Measurements from ENCODE around the gene CACNA1D.

Gene CACNA1D

DNA sequence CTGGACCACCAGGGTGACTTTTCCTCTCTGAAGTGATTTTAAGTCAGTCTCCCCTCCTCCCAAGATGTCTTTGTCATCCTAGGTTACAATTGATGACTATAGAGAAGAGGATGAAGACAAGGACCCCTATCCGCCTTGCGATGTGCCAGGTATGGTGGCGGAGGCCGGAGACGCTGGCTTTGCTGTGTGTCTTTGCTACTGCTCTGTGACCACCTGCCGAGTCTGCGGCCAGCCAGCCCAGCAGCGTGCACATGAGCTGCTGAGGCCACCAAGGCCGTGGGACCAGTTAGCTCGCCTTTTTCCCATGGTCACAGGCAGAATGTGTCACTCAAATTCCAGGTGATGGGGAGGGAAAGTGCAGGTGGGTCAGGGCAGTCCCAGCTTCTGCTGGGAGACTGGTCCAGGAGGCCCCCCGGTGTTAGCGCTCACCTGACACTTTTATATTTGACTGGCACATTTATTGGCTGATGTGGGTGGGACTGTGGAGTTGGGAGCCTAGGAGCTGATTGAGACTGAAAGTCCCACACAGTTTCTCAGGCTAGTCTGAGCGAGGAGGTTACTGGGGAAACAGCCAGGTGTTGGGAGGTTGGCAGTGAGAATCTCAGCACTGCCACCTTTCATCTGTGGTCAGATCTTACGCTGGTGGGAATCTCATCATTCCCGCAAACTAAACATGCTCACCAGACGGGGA lies 237.7 kb downstream of the CACNA1D start:
- Histone ChIP-seq H2AFZ (ENCODE audit: low read depth, low read length, severe bottlenecking) (no peak overlapping the region), H3F3A (ENCODE audit: insufficient read depth) (no peaks in the 10 kb centered on the region), H3K4me3 (ENCODE audit: insufficient read depth, low read length, poor library complexity, severe bottlenecking) (no peak overlapping the region), H3K9me3 (ENCODE audit: insufficient read depth, low read length) (no peaks in the 10 kb centered on the region), H3K4me2 (ENCODE audit: low read depth, low read length, poor library complexity, severe bottlenecking) (no peak overlapping the region), H4K20me1 (ENCODE audit: low read depth, low read length) (no peaks in the 10 kb centered on the region), H3K79me2 (ENCODE audit: insufficient read depth, low read length) (no peaks in the 10 kb centered on the region), H3K27me3 (ENCODE audit: low read length) (no peaks in the 10 kb centered on the region), H3K9me2 (replicated peaks; ENCODE audit: insufficient read depth, low read length) (no peaks in the 10 kb centered on the region), H3K27ac (ENCODE audit: low read depth, low read length) (no peak overlapping the region), H3K9ac (ENCODE audit: low read length) (no peak overlapping the region), H3K36me3 (ENCODE audit: low read length) (no peaks in the 10 kb centered on the region)
- TF ChIP-seq, protein P1, sequence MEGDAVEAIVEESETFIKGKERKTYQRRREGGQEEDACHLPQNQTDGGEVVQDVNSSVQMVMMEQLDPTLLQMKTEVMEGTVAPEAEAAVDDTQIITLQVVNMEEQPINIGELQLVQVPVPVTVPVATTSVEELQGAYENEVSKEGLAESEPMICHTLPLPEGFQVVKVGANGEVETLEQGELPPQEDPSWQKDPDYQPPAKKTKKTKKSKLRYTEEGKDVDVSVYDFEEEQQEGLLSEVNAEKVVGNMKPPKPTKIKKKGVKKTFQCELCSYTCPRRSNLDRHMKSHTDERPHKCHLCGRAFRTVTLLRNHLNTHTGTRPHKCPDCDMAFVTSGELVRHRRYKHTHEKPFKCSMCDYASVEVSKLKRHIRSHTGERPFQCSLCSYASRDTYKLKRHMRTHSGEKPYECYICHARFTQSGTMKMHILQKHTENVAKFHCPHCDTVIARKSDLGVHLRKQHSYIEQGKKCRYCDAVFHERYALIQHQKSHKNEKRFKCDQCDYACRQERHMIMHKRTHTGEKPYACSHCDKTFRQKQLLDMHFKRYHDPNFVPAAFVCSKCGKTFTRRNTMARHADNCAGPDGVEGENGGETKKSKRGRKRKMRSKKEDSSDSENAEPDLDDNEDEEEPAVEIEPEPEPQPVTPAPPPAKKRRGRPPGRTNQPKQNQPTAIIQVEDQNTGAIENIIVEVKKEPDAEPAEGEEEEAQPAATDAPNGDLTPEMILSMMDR (IDR thresholded peaks at IDR 0.05; ENCODE audit: insufficient read depth, low read length, poor library complexity, severe bottlenecking), result no peak
- TF ChIP-seq EZH2phosphoT487 (conservative IDR thresholded peaks at IDR 0.05; ENCODE audit: low read length), result no peak

DNA sequence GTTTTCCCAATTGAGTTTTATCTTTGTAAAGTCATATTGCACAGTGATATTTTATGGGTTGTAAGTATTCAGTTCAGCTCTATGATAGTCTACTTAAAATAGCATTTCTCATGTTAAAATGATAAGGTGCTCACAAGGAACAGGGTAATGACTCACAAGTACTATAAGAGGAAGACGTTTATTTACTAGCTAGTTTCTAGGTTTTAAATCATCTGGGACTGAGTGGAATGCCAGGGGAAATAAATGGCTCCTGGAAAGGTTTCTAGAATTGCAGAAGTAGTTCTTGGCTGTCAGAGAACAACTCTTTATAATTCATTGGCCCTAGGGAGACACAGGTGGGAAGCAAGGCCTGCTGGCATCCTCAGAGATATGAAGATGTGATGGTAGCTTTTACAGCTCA lies 239.0 kb downstream of the CACNA1D start:
- H2AFZ ChIP-seq (ENCODE audit: low read depth, low read length, severe bottlenecking), result no peak overlapping the region
- H3K27me3 ChIP-seq (ENCODE audit: low read length), result no peaks in the 10 kb centered on the region
- H3K36me3 ChIP-seq (ENCODE audit: low read length), result no peaks in the 10 kb centered on the region
- no peak overlapping the region for H3K27ac ChIP-seq (ENCODE audit: low read depth, low read length)
- no peaks in the 10 kb centered on the region for H3F3A ChIP-seq (ENCODE audit: insufficient read depth)
- TF ChIP-seq, protein P1 (IDR thresholded peaks at IDR 0.05; ENCODE audit: insufficient read depth, low read length, poor library complexity, severe bottlenecking), result no peak
- no peak for TF ChIP-seq EZH2phosphoT487 (conservative IDR thresholded peaks at IDR 0.05; ENCODE audit: low read length)
- H3K4me3 ChIP-seq (ENCODE audit: insufficient read depth, low read length, poor library complexity, severe bottlenecking), result no peak overlapping the region
- H3K9ac ChIP-seq (ENCODE audit: low read length), result no peak overlapping the region
- no peaks in the 10 kb centered on the region for H3K9me2 ChIP-seq (replicated peaks; ENCODE audit: insufficient read depth, low read length)
- H3K9me3 ChIP-seq (ENCODE audit: insufficient read depth, low read length), result no peaks in the 10 kb centered on the region
- H4K20me1 ChIP-seq (ENCODE audit: low read depth, low read length), result no peaks in the 10 kb centered on the region
- no peaks in the 10 kb centered on the region for H3K79me2 ChIP-seq (ENCODE audit: insufficient read depth, low read length)
- H3K4me2 ChIP-seq (ENCODE audit: low read depth, low read length, poor library complexity, severe bottlenecking), result no peak overlapping the region

DNA sequence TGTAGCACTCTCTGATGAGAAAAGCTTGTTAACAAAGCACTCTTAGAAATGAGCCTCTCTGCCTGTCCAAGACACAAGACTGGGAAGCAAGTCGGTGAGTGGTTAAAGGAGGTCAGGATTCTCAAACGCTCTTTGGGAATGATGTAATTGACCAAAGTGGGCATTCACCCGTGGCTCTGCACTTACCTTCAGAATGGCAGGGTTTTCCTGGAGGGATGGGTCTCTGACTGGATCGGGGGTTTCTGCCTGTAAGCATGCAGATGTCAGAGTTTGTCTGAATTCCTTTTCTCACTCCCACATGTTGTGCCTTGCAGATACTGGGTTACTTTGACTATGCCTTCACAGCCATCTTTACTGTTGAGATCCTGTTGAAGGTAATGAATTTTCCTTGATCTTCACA lies 245.6 kb downstream of the CACNA1D start:
- Histone ChIP-seq H3K9ac (ENCODE audit: low read length) (no peak overlapping the region), H3K27ac (ENCODE audit: low read depth, low read length) (no peak overlapping the region), H3K27me3 (ENCODE audit: low read length) (no peaks in the 10 kb centered on the region; the same call in 1 of the 2 replicates), H2AFZ (ENCODE audit: low read depth, low read length, severe bottlenecking) (no peak overlapping the region), H3K4me2 (ENCODE audit: low read depth, low read length, poor library complexity, severe bottlenecking) (no peak overlapping the region), H3K9me3 (ENCODE audit: insufficient read depth, low read length) (no peaks in the 10 kb centered on the region), H3K4me3 (ENCODE audit: insufficient read depth, low read length, poor library complexity, severe bottlenecking) (no peak overlapping the region), H3K36me3 (ENCODE audit: low read length) (no peaks in the 10 kb centered on the region), H3K79me2 (ENCODE audit: insufficient read depth, low read length) (no peaks in the 10 kb centered on the region), H3K9me2 (replicated peaks; ENCODE audit: insufficient read depth, low read length) (no peaks in the 10 kb centered on the region), H4K20me1 (ENCODE audit: low read depth, low read length) (no peaks in the 10 kb centered on the region), H3F3A (ENCODE audit: insufficient read depth) (no peaks in the 10 kb centered on the region)
- TF ChIP-seq EZH2phosphoT487 (conservative IDR thresholded peaks at IDR 0.05; ENCODE audit: low read length), result no peak
- TF ChIP-seq, protein P1 (IDR thresholded peaks at IDR 0.05; ENCODE audit: insufficient read depth, low read length, poor library complexity, severe bottlenecking), result no peak

Data from SU-DHL-6 (cell line).